ENCODE measurements around the gene TTL.

- TF ChIP-seq, protein P1, sequence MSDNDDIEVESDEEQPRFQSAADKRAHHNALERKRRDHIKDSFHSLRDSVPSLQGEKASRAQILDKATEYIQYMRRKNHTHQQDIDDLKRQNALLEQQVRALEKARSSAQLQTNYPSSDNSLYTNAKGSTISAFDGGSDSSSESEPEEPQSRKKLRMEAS (IDR thresholded peaks at IDR 0.05), result no peak
- TF ChIP-seq, protein P2, sequence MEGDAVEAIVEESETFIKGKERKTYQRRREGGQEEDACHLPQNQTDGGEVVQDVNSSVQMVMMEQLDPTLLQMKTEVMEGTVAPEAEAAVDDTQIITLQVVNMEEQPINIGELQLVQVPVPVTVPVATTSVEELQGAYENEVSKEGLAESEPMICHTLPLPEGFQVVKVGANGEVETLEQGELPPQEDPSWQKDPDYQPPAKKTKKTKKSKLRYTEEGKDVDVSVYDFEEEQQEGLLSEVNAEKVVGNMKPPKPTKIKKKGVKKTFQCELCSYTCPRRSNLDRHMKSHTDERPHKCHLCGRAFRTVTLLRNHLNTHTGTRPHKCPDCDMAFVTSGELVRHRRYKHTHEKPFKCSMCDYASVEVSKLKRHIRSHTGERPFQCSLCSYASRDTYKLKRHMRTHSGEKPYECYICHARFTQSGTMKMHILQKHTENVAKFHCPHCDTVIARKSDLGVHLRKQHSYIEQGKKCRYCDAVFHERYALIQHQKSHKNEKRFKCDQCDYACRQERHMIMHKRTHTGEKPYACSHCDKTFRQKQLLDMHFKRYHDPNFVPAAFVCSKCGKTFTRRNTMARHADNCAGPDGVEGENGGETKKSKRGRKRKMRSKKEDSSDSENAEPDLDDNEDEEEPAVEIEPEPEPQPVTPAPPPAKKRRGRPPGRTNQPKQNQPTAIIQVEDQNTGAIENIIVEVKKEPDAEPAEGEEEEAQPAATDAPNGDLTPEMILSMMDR (IDR thresholded peaks at IDR 0.05; ENCODE audit: low read depth, low read length, missing input control), result no peak
- TF ChIP-seq TAF1 (conservative IDR thresholded peaks at IDR 0.05) (no peak), GABPA (IDR thresholded peaks at IDR 0.05 in 1 of 2, conservative IDR thresholded peaks at IDR 0.05 in 1 of 2) (no peak), ATF3 (IDR thresholded peaks at IDR 0.05) (no peak), RXRA (IDR thresholded peaks at IDR 0.05) (no peak)
Measured at GRCh38 chr2:112488201-112488600, 6.2 kb downstream of the TTL start.
